Fibroblast of the aortic adventitia (primary cell): ENCODE results near the gene PTGES. TPM values are rescaled to one million over a fixed set of nuclear protein-coding genes. Genes with fewer than 3 reads are reported as not detected.
A peak's percentile ranks its signal among the peaks of the same experiment; 100 is the strongest.
"Not testable (repeated sequence)": the region's sequence is repeated elsewhere in the genome, so short reads cannot be mapped to it uniquely, and the experiment has no call there.

Source experiments
- DNase-seq: peaks from one replicate; pipeline ENCODE4 v3.0.0-alpha.2; 2010; ENCODE audit warnings: low read depth
- H3K4me3 ChIP-seq: 2 replicates; pipeline ENCODE4 v1.5.1; 2011; ENCODE audit warnings: low read depth, mild to moderate bottlenecking, control low read depth, low read length, moderate library complexity
- CTCF ChIP-seq: IDR thresholded peaks from 2 replicates; pipeline ENCODE4 v1.5.1; 2011; ENCODE audit warnings: mild to moderate bottlenecking, low read length, control low read depth, inconsistent platforms; ENCODE audit not compliant: insufficient read depth
- total RNA-seq: library from RNA; depleted of rRNA; stranded (reverse); fragments of >200 nt; gene quantifications from 2 replicates; pipeline ENCODE4 v1.2.3, GENCODE V29; 2012; ENCODE audit warnings: low replicate concordance

The PTGES gene
- total RNA-seq, 1 donor = 6.9 TPM

DNA sequence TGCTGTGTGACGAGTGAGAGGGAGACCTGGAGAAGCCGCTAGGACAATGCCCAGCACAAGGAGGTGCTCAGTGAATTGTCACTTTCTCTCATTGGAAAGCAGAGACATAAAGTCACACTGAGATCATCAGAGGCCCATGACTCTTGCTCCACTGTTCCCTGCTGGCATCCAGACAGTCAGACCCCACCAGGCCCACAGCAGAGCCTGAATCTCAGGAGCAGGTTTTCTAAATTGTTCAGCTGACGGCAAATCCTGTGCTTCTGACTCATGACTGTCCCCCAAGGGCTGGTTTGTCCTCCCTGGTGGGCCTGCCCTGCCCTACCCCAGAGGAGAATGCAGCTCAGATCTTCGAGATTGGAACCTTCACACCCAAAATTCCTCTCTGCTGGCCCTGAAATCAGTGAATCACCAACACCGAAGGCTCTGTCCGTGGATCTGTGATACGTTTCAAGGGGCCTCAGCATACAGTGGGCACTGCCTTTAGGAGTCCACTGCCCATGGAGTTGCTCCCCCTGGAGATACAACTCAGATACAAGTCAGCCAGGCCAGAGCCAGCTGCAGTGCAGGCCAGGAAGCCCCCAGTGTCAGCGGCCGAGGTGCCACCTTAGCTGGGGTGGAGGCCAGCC lies 2.7 kb downstream of the PTGES start:
- TF ChIP-seq CTCF = no peak
- DNase-seq = peak; percentile 31
- no peak overlapping the region for H3K4me3 ChIP-seq

GRCh38 chr9:129749575-129749974 lies 3.3 kb downstream of the PTGES start:
- no peak for DNase-seq
- no peak overlapping the region for H3K4me3 ChIP-seq
- TF ChIP-seq CTCF = no peak

GRCh38 chr9:129749052-129749451 lies 3.8 kb downstream of the PTGES start:
- not testable (repeated sequence) for DNase-seq, H3K4me3 ChIP-seq

- TF ChIP-seq CTCF = no peak
- no peak for DNase-seq
- H3K4me3 ChIP-seq = no peak overlapping the region
Observed at GRCh38 chr9:129748249-129748648, 4.6 kb downstream of the PTGES start.

GRCh38 chr9:129746092-129746777 lies 6.6 kb downstream of the PTGES start:
- no peak overlapping the region for H3K4me3 ChIP-seq
- DNase-seq = peak; percentile 17
- TF ChIP-seq CTCF = no peak

DNA sequence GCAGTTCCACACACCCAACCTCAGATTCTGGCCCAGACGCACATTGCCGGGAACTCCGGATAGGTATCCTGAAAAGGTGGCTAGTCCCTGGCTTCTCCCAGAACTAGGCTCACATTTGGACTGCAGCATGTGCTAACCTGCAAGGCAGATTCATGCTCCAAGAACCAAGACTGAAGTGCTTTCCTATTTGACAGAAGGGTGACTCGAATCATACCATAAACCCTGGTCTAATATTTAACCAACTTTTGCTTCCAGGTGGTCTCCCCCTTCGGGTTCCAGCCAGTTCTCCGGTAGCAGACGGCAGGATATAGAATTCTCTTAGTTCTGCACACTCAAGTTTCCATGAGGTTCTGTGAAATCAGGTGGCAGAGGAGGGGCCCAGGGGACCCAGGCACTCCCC lies 7.6 kb downstream of the PTGES start:
- H3K4me3 ChIP-seq = no peak overlapping the region
- no peak for TF ChIP-seq CTCF
- DNase-seq = no peak

DNA sequence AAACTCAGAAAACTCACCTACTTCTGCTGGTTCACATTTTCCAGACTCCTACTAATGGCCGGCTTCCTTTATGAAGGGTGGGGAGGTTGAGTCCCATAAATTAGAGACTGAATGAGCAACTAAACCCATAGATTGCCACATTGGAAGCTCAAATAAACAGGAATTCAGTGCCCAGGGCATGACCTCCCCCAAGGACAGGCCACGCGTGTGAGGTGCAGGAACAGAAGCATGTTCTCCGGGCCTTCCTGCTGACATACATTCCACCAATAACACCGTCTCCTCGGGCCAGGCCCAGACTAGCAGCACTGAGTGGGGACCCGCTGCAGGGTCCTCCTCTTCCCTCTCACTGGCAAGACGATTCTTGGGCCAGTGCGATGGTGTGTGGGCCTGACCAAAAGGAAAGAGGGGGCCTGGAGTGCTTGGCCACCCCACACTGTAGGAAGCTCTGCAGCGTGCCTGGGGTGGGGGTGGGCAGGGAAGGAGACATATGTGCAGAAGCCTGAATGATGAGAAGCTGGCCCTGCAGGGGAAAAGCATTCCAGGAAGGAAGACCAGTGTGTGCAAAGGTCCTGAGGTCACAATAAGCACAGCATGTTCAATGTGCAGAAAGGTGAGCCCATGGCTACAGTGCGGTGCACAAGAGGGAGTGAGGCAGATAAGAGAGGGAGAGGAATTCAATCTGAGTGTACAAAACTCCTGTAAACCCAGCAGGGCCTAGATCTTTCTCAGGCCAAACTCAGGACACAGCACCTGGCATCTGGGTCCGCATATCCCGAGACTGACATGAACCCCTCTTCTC lies 12.0 kb downstream of the PTGES start:
- DNase-seq = no peak
- no peak overlapping the region for H3K4me3 ChIP-seq
- TF ChIP-seq CTCF = no peak
